Endodermal cell (in vitro differentiated cells): ENCODE measurements around the gene BIRC5. TPM values are rescaled to one million over a fixed set of nuclear protein-coding genes. Genes with fewer than 3 reads are reported as not detected.

Experiments used
- DNase-seq: peaks from one replicate; pipeline ENCODE4 v3.0.0-alpha.2; 2017
- H3K27ac ChIP-seq: 2 replicates; pipeline ENCODE4 v1.5.1; 2013; ENCODE audit warnings: mild to moderate bottlenecking, low read depth, low read length, moderate library complexity
- H3K27me3 ChIP-seq: 2 replicates; pipeline ENCODE4 v1.6.1; 2013; ENCODE audit warnings: mild to moderate bottlenecking, low read length, moderate library complexity; ENCODE audit not compliant: insufficient read depth, control insufficient read depth, poor library complexity, severe bottlenecking
- H3K36me3 ChIP-seq: 2 replicates; pipeline ENCODE4 v1.7.0; 2013; ENCODE audit warnings: mild to moderate bottlenecking, low read length, moderate library complexity; ENCODE audit not compliant: control insufficient read depth, insufficient read depth
- H3K4me1 ChIP-seq: one replicate; pipeline ENCODE4 v1.7.0; 2013; ENCODE audit warnings: low read length; ENCODE audit not compliant: control insufficient read depth, insufficient read depth
- H3K4me3 ChIP-seq: 2 replicates; pipeline ENCODE4 v1.5.1; 2013; ENCODE audit warnings: mild to moderate bottlenecking, low read length, moderate library complexity
- H3K9ac ChIP-seq: 2 replicates; pipeline ENCODE4 v1.6.1; 2013; ENCODE audit warnings: mild to moderate bottlenecking, low read length, moderate library complexity; ENCODE audit not compliant: poor library complexity, severe bottlenecking; ENCODE audit errors: extremely low read depth
- H3K9me3 ChIP-seq: 2 replicates; pipeline ENCODE4 v1.6.1; 2013; ENCODE audit warnings: mild to moderate bottlenecking, low read length, moderate library complexity; ENCODE audit not compliant: control insufficient read depth
- H3K27ac Mint-ChIP-seq: 2 replicates; pipeline ENCODE4 v1.8.0; 2020; ENCODE audit warnings: mixed read lengths
- H3K27me3 Mint-ChIP-seq: 2 replicates; pipeline ENCODE4 v1.8.0; 2021; ENCODE audit warnings: mild to moderate bottlenecking, mixed read lengths; ENCODE audit not compliant: insufficient read depth
- H3K36me3 Mint-ChIP-seq: 2 replicates; pipeline ENCODE4 v1.8.0; 2020; ENCODE audit warnings: low read depth, mixed read lengths
- H3K4me1 Mint-ChIP-seq: 2 replicates; pipeline ENCODE4 v1.8.0; 2020; ENCODE audit warnings: mixed read lengths
- H3K4me3 Mint-ChIP-seq: 2 replicates; pipeline ENCODE4 v1.8.0; 2020; ENCODE audit warnings: mild to moderate bottlenecking, moderate library complexity, mixed read lengths
- H3K9me3 Mint-ChIP-seq: 2 replicates; pipeline ENCODE4 v1.8.0; 2020; ENCODE audit warnings: mild to moderate bottlenecking, mixed read lengths
- CTCF ChIP-seq: fragments of 200-600 bp; sonication (generic); conservative IDR thresholded peaks from 2 replicates; pipeline ENCODE4 v1.5.0; 2021; ENCODE audit warnings: antibody characterized with exemption, mild to moderate bottlenecking
- WGBS, 2 experiments: methylation state at CpG; one replicate each; pipeline versions ENCODE4 v1.1.5 to v1.1.7; 2013; ENCODE audit warnings: missing lambda C conversion rate in 2 of 2, mixed read lengths in 1 of 2; ENCODE audit not compliant: insufficient coverage in 1 of 2, insufficient read length in 1 of 2; 5-methylcytosine and 5-hydroxymethylcytosine counted together
- total RNA-seq, 2 donors: library from RNA; stranded (reverse); fragmentation: NEBNext Ultra II Directional in 1 of 2; extraction: Animal tissue kit (Norgen Biotek cat#: 25700) in 1 of 2; gene quantifications; 2 replicates in 1 of 2; 3 replicates in 1 of 2; pipeline ENCODE4 v1.2.1, GENCODE V29; 2021

The BIRC5 gene
- total RNA-seq, 2 donors from 2014 or later: 59.7 to 89.6 TPM

- no peak overlapping the region for H3K27ac ChIP-seq
- H3K36me3 Mint-ChIP-seq: no peaks in the 10 kb centered on the region
- no peaks in the 10 kb centered on the region for H3K9me3 ChIP-seq
- no peaks in the 10 kb centered on the region for H3K9me3 Mint-ChIP-seq
- H3K4me1 ChIP-seq: no peaks in the 10 kb centered on the region
- peaks cover 45% of the 10 kb centered on the region for H3K27me3 Mint-ChIP-seq
- no peak for TF ChIP-seq CTCF
- no peak overlapping the region for H3K9ac ChIP-seq
- peak overlapping the region; percentile 54 for H3K4me3 Mint-ChIP-seq
- peak; percentile 90 for DNase-seq
- H3K4me1 Mint-ChIP-seq: peaks cover 2% of the 10 kb centered on the region
- H3K4me3 ChIP-seq: no peak overlapping the region
- H3K27ac Mint-ChIP-seq: no peak overlapping the region
- H3K27me3 ChIP-seq: peaks cover 28% of the 10 kb centered on the region
- no peaks in the 10 kb centered on the region for H3K36me3 ChIP-seq
- 18% methylated on average over 25 to 54 of the region's 55 CpGs for WGBS, 2 experiments
Measured at GRCh38 chr17:78231991-78232858, 18.2 kb downstream of the BIRC5 start.

- 93 to 96% methylated on average over 2 of the region's 2 CpGs for WGBS, 2 experiments
- H3K4me1 ChIP-seq: no peaks in the 10 kb centered on the region
- peaks cover 45% of the 10 kb centered on the region for H3K27me3 Mint-ChIP-seq
- H3K9me3 Mint-ChIP-seq: no peaks in the 10 kb centered on the region
- no peak for DNase-seq
- H3K4me1 Mint-ChIP-seq: peaks cover 2% of the 10 kb centered on the region
- H3K4me3 Mint-ChIP-seq: peak overlapping the region; percentile 54
- H3K27ac Mint-ChIP-seq: no peak overlapping the region
- H3K27ac ChIP-seq: no peak overlapping the region
- no peaks in the 10 kb centered on the region for H3K36me3 ChIP-seq
- H3K9me3 ChIP-seq: no peaks in the 10 kb centered on the region
- TF ChIP-seq CTCF: no peak
- H3K36me3 Mint-ChIP-seq: no peaks in the 10 kb centered on the region
- H3K4me3 ChIP-seq: no peak overlapping the region
- H3K27me3 ChIP-seq: peaks cover 28% of the 10 kb centered on the region
- H3K9ac ChIP-seq: no peak overlapping the region
Measured at GRCh38 chr17:78232859-78233173, 18.8 kb downstream of the BIRC5 start.

- Mint-ChIP-seq H3K27me3 (peaks cover 41% of the 10 kb centered on the region), H3K27ac (no peak overlapping the region), H3K4me3 (no peak overlapping the region), H3K4me1 (peaks cover 2% of the 10 kb centered on the region), H3K36me3 (no peaks in the 10 kb centered on the region), H3K9me3 (no peaks in the 10 kb centered on the region)
- Histone ChIP-seq H3K27ac (no peak overlapping the region), H3K9me3 (no peaks in the 10 kb centered on the region), H3K4me3 (no peak overlapping the region), H3K27me3 (peaks cover 28% of the 10 kb centered on the region), H3K4me1 (no peaks in the 10 kb centered on the region), H3K36me3 (no peaks in the 10 kb centered on the region), H3K9ac (no peak overlapping the region)
- DNase-seq: peak; percentile 49
- TF ChIP-seq CTCF: no peak
- WGBS, 2 experiments: 87 to 96% methylated on average over 7 to 9 of the region's 10 CpGs
Measured at GRCh38 chr17:78233678-78234077, 19.6 kb downstream of the BIRC5 start.
